ENCODE measurements around the gene LGMN.
"Not testable (repeated sequence)": the region's sequence is repeated elsewhere in the genome, so short reads cannot be mapped to it uniquely, and the experiment has no call there.

The LGMN gene

GRCh38 chr14:92694807-92695206 is 53.6 kb downstream of the LGMN start:
- no peak for DNase-seq (ENCODE audit: low read depth)

GRCh38 chr14:92693998-92694795 is 54.2 kb downstream of the LGMN start:
- DNase-seq (ENCODE audit: low read depth): no peak

GRCh38 chr14:92692822-92693226 is 55.6 kb downstream of the LGMN start:
- peak; percentile 14 for DNase-seq (ENCODE audit: low read depth)

GRCh38 chr14:92690171-92691011 is 58.0 kb downstream of the LGMN start:
- DNase-seq (ENCODE audit: low read depth): no peak

GRCh38 chr14:92688434-92689375 is 59.7 kb downstream of the LGMN start:
- DNase-seq (ENCODE audit: low read depth): no peak

GRCh38 chr14:92687681-92688433 is 60.6 kb downstream of the LGMN start:
- no peak for DNase-seq (ENCODE audit: low read depth)

GRCh38 chr14:92686900-92687427 is 61.5 kb downstream of the LGMN start:
- DNase-seq (ENCODE audit: low read depth): peak; percentile 61

GRCh38 chr14:92686411-92686899 is 62.0 kb downstream of the LGMN start:
- no peak for DNase-seq (ENCODE audit: low read depth)

GRCh38 chr14:92685784-92686355 is 62.6 kb downstream of the LGMN start:
- DNase-seq (ENCODE audit: low read depth): no peak

- DNase-seq (ENCODE audit: low read depth): no peak
Observed at GRCh38 chr14:92684801-92685560, 63.4 kb downstream of the LGMN start.

GRCh38 chr14:92683041-92683440 is 65.4 kb downstream of the LGMN start:
- no peak for DNase-seq (ENCODE audit: low read depth)

GRCh38 chr14:92680781-92681650 is 67.4 kb downstream of the LGMN start:
- DNase-seq (ENCODE audit: low read depth): peak; percentile 51

- DNase-seq (ENCODE audit: low read depth): not testable (repeated sequence)
Observed at GRCh38 chr14:92680330-92680729, 68.1 kb downstream of the LGMN start.

GRCh38 chr14:92679246-92679645 is 69.2 kb downstream of the LGMN start:
- no peak for DNase-seq (ENCODE audit: low read depth)

- no peak for DNase-seq (ENCODE audit: low read depth)
Observed at GRCh38 chr14:92678766-92679165, 69.7 kb downstream of the LGMN start.

- no peak for DNase-seq (ENCODE audit: low read depth)
Observed at GRCh38 chr14:92677955-92678354, 70.5 kb downstream of the LGMN start.

- no peak for DNase-seq (ENCODE audit: low read depth)
Observed at GRCh38 chr14:92677087-92677668, 71.2 kb downstream of the LGMN start.

- no peak for DNase-seq (ENCODE audit: low read depth)
Observed at GRCh38 chr14:92676403-92677086, 71.9 kb downstream of the LGMN start.

Measured in activated T-helper 1 cell treated with Interleukin-2 at 50 U/mL for 16 hours (primary cell).